HCT116 (cell line): ENCODE data around the gene PLG. TPM values are rescaled to one million over a fixed set of nuclear protein-coding genes. Genes with fewer than 3 reads are reported as not detected.
"Not testable (repeated sequence)": the region's sequence is repeated elsewhere in the genome, so short reads cannot be mapped to it uniquely, and the experiment has no call there.

Experiments
- ATAC-seq: fragments of 200-7000 bp; cut with Tn5 transposase; 2 replicates; pipeline ENCODE4 v1.9.1; 2020; ENCODE audit warnings: mild to moderate bottlenecking, moderate library complexity
- BruUV-seq: library from RNA; stranded (reverse); fragments of 400-500 nt; replicated peaks from 2 replicates; lab custom pipeline; 2021; lab: Mats Ljungman, UMichigan
- CTCF ChIA-PET: fragments of 300-600 bp; sonication (Branson Sonifier 250); formaldehyde crosslinking; loops from one replicate; lab custom pipeline; 2021; ENCODE audit warnings: antibody characterized with exemption; lab: Charles Lee
- POLR2A ChIA-PET: fragments of 300-600, 350-600 bp; sonication (Branson Sonifier 250); formaldehyde crosslinking; loops from one replicate; lab custom pipeline; 2021; ENCODE audit warnings: antibody characterized with exemption; lab: Charles Lee
- RAD21 ChIA-PET, 2 experiments: fragments of 300-600 bp; sonication (Branson Sonifier 250); formaldehyde crosslinking; loops; one replicate each; lab custom pipeline; 2023; ENCODE audit warnings: low total read pairs in 2 of 2; ENCODE audit not compliant: uncharacterized antibody in 2 of 2, unreplicated experiment in 2 of 2, low non-redundant PET in 1 of 2; lab: Charles Lee
- DNase-seq: peaks from one replicate; pipeline ENCODE4 v3.0.0-alpha.2; 2010; ENCODE audit warnings: low read depth, low spot score
- H2AFZ ChIP-seq: fragments of 200-600 bp; shearing (Covaris generic), sonication (generic); 2 replicates; pipeline ENCODE4 v1.6.1; 2017; ENCODE audit warnings: low read depth, mixed run types, mixed read lengths, antibody characterized with exemption, low read length; ENCODE audit not compliant: poor library complexity, severe bottlenecking
- H3K27ac ChIP-seq: 2 replicates; pipeline ENCODE4 v1.5.1; 2012; ENCODE audit warnings: low read depth, low read length
- H3K27me3 ChIP-seq: fragments of 200-600 bp; sonication (generic); 2 replicates; pipeline ENCODE4 v1.6.1; 2016; ENCODE audit warnings: mixed run types, low read length, mixed read lengths; ENCODE audit not compliant: insufficient read depth
- H3K36me3 ChIP-seq, 2 experiments: fragments of 200-500 bp in 1 of 2; fragments of 200-600 bp in 1 of 2; sonication (Bioruptor generic) in 1 of 2; sonication (generic) in 1 of 2; 2 replicates each; pipeline versions ENCODE4 v1.5.1 to v1.6.1; 2014 to 2016; ENCODE audit warnings: low read length in 2 of 2, inconsistent platforms in 1 of 2, mixed read lengths in 1 of 2, mixed run types in 1 of 2; ENCODE audit not compliant: insufficient read depth in 2 of 2, control insufficient read depth in 1 of 2
- H3K4me1 ChIP-seq, 2 experiments: fragments of 200-600 bp in 1 of 2; sonication (generic) in 1 of 2; 2 replicates each; pipeline versions ENCODE4 v1.5.1 to v1.6.1; 2012 to 2017; ENCODE audit warnings: low read length in 2 of 2, inconsistent platforms in 1 of 2, mild to moderate bottlenecking in 1 of 2, mixed read lengths in 1 of 2, mixed run types in 1 of 2, moderate library complexity in 1 of 2; ENCODE audit not compliant: insufficient read depth in 2 of 2, control insufficient read depth in 1 of 2
- H3K4me2 ChIP-seq: fragments of 200-600 bp; sonication (generic); 2 replicates; pipeline ENCODE4 v1.6.1; 2017; ENCODE audit warnings: mixed run types, low read length, mixed read lengths
- H3K4me3 ChIP-seq, 2 experiments: fragments of 200-600 bp in 1 of 2; sonication (generic) in 1 of 2; replicated peaks in 1 of 2; 2 replicates each; pipeline ENCODE4 v1.5.1; 2011 to 2016; ENCODE audit warnings: low read length in 2 of 2, control low read depth in 1 of 2, low read depth in 1 of 2, mild to moderate bottlenecking in 1 of 2, mixed read lengths in 1 of 2, mixed run types in 1 of 2
- H3K79me2 ChIP-seq: fragments of 200-600 bp; sonication (generic); 2 replicates; pipeline ENCODE4 v1.6.1; 2017; ENCODE audit warnings: mild to moderate bottlenecking, mixed run types, low read length, moderate library complexity, mixed read lengths; ENCODE audit not compliant: insufficient read depth
- H3K9ac ChIP-seq: fragments of 200-600 bp; sonication (generic); 2 replicates; pipeline ENCODE4 v1.6.1; 2016; ENCODE audit warnings: low read length, mixed read lengths
- H3K9me2 ChIP-seq: fragments of 200-600 bp; sonication (generic), shearing (Covaris generic); 2 replicates; pipeline ENCODE4 v1.6.1; 2017; ENCODE audit warnings: mixed run types, mild to moderate bottlenecking, moderate library complexity; ENCODE audit not compliant: insufficient read depth
- H3K9me3 ChIP-seq, 2 experiments: fragments of 200-500 bp in 1 of 2; fragments of 200-600 bp in 1 of 2; sonication (Bioruptor generic) in 1 of 2; sonication (generic) in 1 of 2; 2 replicates each; pipeline ENCODE4 v1.6.1; 2014 to 2017; ENCODE audit warnings: low read length in 2 of 2, mixed read lengths in 2 of 2, inconsistent platforms in 1 of 2, low read depth in 1 of 2, mild to moderate bottlenecking in 1 of 2, mixed run types in 1 of 2, moderate library complexity in 1 of 2; ENCODE audit not compliant: control insufficient read depth in 1 of 2, insufficient read depth in 1 of 2
- H4K20me1 ChIP-seq: fragments of 200-600 bp; sonication (generic), shearing (Covaris generic); 2 replicates; pipeline ENCODE4 v1.6.1; 2017; ENCODE audit warnings: mixed run types, mild to moderate bottlenecking, moderate library complexity; ENCODE audit not compliant: insufficient read depth
- intact Hi-C: fragments of 100-400 bp; cut with micrococcal nuclease; formaldehyde crosslinking; loops from 2 replicates; pipeline ENCODE4 v1.10.0; 2022
- total RNA-seq: library from RNA; stranded (reverse); gene quantifications from one replicate; pipeline ENCODE4 v1.2.1, GENCODE V29; 2021; ENCODE audit not compliant: unreplicated experiment

PLG gene
- total RNA-seq, 1 experiment from 2014 or later, result 0.69 TPM

GRCh38 chr6:160802049-160802448 is 100.0 kb downstream of the PLG start:
- H3K9ac ChIP-seq, DNase-seq, H3K4me1 ChIP-seq, H2AFZ ChIP-seq, H3K4me2 ChIP-seq, H4K20me1 ChIP-seq, ATAC-seq, H3K79me2 ChIP-seq, CTCF ChIA-PET, H3K27ac ChIP-seq, H3K9me2 ChIP-seq, intact Hi-C loops, BruUV-seq, H3K9me3 ChIP-seq, H3K4me3 ChIP-seq, H3K36me3 ChIP-seq, H3K27me3 ChIP-seq, RAD21 ChIA-PET: not testable (repeated sequence)
- POLR2A ChIA-PET, result interaction anchor here (1.1 kb wide), 1 partner anchor 10 kb away, joined by 3 read pairs; no protein-coding TSS in a partner anchor

Other genes with a start within 250 kb of the PLG start
- not detected for gene LPA, start 38.0 kb upstream of the PLG start, total RNA-seq